SIG-M5 treated with dmso at 0.1 percent for 504 hours (cell line): ENCODE measurements around the gene C10orf90.
A peak's percentile ranks its signal among the peaks of the same experiment; 100 is the strongest.

Experiments used
- DNase-seq: peaks from one replicate; lab custom pipeline; 2025; ENCODE audit not compliant: unreplicated experiment; lab: John Stamatoyannopoulos, UW

C10orf90 gene

GRCh38 chr10:126508535-126509040, 161.9 kb downstream of the C10orf90 start:
- no peak for DNase-seq

GRCh38 chr10:126504761-126505112, 165.8 kb downstream of the C10orf90 start:
- DNase-seq: no peak

GRCh38 chr10:126504063-126504760, 166.3 kb downstream of the C10orf90 start:
- DNase-seq: peak; percentile 3

- DNase-seq: no peak
Observed at GRCh38 chr10:126503392-126504062, 167.0 kb downstream of the C10orf90 start.

GRCh38 chr10:126502441-126502840, 168.1 kb downstream of the C10orf90 start:
- no peak for DNase-seq

GRCh38 chr10:126501828-126502227, 168.7 kb downstream of the C10orf90 start:
- DNase-seq: no peak

GRCh38 chr10:126500866-126501265, 169.6 kb downstream of the C10orf90 start:
- no peak for DNase-seq

- DNase-seq: no peak
Observed at GRCh38 chr10:126500185-126500584, 170.3 kb downstream of the C10orf90 start.

- no peak for DNase-seq
Observed at GRCh38 chr10:126499744-126500143, 170.7 kb downstream of the C10orf90 start.

- no peak for DNase-seq
Observed at GRCh38 chr10:126497672-126498071, 172.8 kb downstream of the C10orf90 start.

- DNase-seq: no peak
Observed at GRCh38 chr10:126496771-126497545, 173.5 kb downstream of the C10orf90 start.

GRCh38 chr10:126491476-126491875, 179.0 kb downstream of the C10orf90 start:
- no peak for DNase-seq

GRCh38 chr10:126481181-126481580, 189.3 kb downstream of the C10orf90 start:
- DNase-seq: no peak

GRCh38 chr10:126480648-126481047, 189.8 kb downstream of the C10orf90 start:
- DNase-seq: no peak

- DNase-seq: no peak
Observed at GRCh38 chr10:126479280-126479895, 191.1 kb downstream of the C10orf90 start.

GRCh38 chr10:126478546-126478945, 191.9 kb downstream of the C10orf90 start:
- no peak for DNase-seq

GRCh38 chr10:126476246-126476645, 194.2 kb downstream of the C10orf90 start:
- no peak for DNase-seq

GRCh38 chr10:126475074-126475691, 195.3 kb downstream of the C10orf90 start:
- DNase-seq: no peak

GRCh38 chr10:126474031-126474430, 196.5 kb downstream of the C10orf90 start:
- no peak for DNase-seq

GRCh38 chr10:126470991-126471390, 199.5 kb downstream of the C10orf90 start:
- DNase-seq: no peak

GRCh38 chr10:126469692-126470091, 200.8 kb downstream of the C10orf90 start:
- DNase-seq: no peak
